ENCODE measurements around the gene DNAI1.
A peak's percentile ranks its signal among the peaks of the same experiment; 100 is the strongest.

The DNAI1 gene

DNA sequence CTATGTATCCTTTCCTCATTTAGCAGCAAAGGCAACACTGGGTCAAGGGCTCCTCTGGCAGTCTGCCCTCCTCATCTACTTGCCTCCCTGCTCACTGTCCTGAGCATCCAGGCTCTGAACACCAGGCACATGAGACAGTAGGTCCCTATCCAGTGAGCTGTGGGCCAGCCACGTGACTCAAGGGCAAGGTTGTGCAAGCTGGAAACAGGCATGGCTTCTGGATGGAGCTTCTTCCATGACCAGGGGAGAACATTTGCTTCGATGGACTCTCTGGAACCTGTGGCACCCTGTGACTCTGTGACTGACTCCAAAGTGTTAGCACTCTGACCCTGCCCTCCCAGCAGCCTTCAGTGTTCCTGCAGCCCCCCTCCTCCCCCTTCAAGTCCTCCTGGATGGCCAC lies 33.0 kb downstream of the DNAI1 start:
- DNase-seq: no peak

GRCh38 chr9:34492051-34492450 lies 33.4 kb downstream of the DNAI1 start:
- no peak for DNase-seq

GRCh38 chr9:34493972-34494535 lies 35.4 kb downstream of the DNAI1 start:
- peak in 1 of 2 experiments; percentile 36 for DNase-seq

DNA sequence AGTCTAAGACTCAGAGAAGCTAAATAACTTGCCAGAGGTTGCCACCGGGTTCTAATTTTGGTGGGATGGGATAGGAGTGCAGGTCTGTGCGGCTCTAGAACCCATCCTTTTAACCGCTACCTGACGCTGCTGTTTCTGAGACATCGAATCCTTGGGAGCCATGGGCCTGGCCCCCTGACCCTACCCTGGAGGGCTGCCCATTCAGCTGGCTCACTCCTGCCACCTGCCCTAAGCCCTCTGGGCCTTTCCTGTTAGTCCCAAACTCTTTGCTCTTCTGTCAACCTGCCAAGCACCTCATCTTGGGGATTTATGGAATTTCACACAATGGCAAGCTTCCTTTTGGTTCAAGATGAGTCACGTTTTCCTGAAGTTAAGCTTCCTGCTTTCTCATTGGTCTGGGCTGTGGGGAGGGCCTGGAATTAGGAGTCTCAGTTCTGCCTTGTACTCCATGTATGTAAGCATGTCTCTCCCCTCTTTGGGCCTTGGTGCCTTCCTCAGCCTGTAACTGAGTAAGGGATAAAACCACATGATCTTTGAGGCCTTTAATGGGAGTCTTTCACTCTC lies 37.6 kb downstream of the DNAI1 start:
- no peak for DNase-seq

DNA sequence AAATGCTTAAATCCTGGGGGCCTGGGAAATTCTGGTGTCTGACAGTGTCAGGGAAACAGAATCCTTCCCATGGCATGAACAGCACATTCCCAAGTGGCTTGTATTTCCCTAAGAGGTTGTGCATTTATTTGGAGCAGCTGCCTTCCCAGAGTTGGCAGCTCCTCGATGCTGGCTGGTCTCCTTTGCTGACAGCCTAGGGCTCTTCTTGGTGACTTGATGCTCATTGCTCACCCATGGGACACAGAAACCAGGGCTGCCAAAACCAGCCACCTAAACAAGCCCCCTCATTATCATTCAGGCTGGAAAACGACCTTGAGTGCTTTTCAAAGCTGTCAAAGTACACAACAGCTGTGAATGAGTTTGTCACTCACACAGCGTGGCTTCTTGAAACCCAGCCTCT lies 39.9 kb downstream of the DNAI1 start:
- DNase-seq: no peak

GRCh38 chr9:34499076-34499475 lies 40.5 kb downstream of the DNAI1 start:
- DNase-seq: no peak

DNA sequence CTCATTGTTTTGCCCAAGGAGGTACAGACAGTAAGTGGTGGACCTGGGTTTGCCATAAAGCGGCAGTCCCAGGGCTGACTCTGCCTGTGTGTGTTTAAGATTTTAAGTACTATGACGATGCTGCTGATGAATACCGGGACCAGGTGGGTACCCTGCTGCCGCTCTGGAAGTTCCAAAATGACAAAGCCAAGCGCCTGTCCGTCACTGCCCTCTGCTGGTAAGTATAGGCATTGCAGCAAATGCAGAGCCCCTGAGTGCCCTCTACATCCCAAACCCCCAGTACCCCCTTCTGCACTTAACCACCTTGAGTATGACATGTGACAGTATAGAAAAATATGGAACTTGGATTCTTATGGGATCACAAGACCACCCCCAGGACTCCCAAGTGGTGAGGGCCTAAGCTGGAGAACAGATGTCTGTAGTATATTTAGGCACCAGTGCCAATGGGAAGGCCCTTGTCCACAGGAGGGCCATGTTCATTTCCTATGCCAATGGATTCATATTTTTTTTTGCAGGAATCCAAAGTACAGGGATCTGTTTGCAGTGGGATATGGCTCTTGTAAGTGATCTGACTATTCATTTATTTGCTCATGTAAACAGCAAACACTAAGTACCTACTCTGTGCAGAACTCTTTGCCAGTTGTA lies 42.1 kb downstream of the DNAI1 start:
- peak; percentile 90 to 91 for DNase-seq

GRCh38 chr9:34501372-34501771 lies 42.8 kb downstream of the DNAI1 start:
- no peak for DNase-seq

GRCh38 chr9:34501889-34502425 lies 43.4 kb downstream of the DNAI1 start:
- DNase-seq: no peak

DNA sequence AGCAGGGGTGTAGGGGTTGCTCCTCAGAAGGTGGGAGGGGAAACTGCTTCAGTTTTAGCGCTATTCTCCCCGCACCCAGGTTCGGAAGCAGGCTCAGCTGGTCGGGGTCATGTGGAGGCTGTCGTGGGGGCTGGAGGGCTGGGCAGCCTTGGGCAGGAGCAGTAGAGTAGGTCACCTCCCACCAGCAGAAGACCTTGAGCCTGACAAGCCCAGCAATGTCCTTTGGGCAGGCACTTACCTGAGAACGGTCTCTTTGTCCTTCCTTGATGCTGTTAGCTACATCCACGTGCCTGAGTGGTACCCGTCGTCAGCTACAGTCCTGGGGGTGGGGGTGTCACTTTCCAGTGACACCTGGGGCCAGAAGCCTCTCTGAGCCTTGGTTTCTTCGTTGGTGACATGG lies 43.9 kb downstream of the DNAI1 start:
- DNase-seq: no peak

GRCh38 chr9:34502891-34503290 lies 44.3 kb downstream of the DNAI1 start:
- no peak for DNase-seq

DNA sequence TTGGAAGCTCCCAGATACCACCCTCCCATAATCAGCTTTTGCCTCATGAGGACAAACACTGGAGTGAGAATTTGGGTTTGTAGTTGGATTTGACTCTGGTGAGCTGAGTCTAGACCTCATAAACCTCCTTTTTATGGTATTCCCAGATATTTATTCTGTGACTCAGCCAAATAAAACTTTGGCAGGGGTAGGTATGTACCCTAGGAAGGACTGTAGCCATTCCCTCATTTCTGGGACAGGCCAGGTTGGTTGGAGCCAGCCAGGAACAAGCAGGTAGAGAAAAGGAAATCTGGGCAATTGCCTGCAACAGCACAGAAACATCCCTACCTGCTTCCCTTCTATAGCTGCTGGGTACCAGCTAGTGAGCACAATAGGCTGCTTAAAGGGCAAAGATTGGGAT lies 44.8 kb downstream of the DNAI1 start:
- DNase-seq: no peak

DNA sequence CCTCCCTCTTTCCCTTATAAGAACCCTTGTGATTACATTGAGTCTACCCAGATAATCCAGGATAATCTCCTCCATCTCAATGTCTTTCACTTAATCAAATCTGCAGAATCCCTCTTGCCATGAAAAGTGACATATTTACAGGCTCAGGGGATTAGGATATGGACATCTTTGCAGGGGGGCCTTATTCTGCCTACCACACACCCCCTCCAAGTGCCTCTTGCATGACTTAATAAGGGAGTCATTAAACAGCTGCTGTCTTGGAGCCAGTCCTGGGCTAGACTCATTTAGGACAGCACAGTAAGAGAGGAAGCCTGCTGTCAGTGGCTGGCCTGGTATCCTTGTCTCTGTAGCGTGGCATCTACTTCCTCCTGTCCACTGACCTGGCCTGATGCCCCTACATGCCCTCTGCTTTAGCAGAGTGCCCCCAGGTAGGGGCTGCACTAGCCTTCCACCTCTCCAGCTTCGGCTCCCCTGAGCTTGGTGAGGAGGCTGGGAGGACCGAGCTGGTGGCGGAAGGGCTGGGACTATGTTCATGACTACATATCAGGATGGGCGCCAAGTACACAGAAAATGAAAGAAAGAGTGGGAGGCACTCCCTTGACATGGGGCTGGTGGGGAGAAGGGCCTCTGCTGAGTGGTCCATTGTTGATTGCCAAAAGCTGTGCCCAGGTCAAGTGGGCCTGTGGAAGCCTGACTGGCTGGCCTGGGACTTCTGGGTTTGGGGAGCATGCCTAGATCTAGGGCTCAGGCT lies 46.9 kb downstream of the DNAI1 start:
- DNase-seq: no peak

DNA sequence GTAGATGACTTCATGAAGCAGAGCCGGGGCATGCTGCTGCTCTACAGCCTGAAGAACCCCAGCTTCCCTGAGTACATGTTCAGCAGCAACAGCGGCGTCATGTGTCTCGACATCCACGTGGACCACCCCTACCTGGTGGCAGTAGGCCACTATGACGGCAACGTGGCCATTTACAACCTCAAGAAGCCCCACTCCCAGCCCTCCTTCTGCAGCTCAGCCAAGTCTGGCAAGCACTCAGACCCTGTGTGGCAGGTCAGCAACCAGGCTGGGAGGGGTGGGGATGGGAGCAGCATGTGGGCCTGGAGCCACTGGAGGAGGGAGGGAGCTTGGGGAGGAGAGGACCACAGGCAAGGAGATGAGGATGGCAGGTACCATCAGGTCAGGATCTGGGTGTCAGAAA lies 48.0 kb downstream of the DNAI1 start:
- DNase-seq: peak in 1 of 2 experiments; percentile 12

DNA sequence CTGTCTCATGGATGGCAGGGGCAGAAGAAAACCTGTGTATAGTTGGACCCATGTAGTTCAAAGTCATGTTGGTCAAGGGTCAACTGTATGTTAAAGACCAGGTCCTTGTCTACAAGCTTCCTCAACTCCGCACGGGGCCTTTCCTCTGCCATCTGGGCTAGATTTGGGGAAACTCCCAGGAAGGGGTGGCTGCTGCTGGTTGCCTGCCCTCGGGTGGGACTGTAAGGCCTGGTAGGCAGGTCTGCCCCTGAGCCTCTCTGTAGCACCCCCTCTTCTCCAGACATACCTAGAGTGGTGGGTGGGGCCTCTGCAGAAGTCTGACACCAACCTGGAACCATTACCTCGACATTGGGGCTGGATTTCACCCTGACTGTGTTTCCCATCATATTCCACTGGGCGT lies 49.0 kb downstream of the DNAI1 start:
- peak in 1 of 2 experiments; percentile 9 for DNase-seq

- no peak for DNase-seq
Measured at GRCh38 chr9:34507966-34508365, 49.4 kb downstream of the DNAI1 start.

- DNase-seq: no peak
Measured at GRCh38 chr9:34508463-34508862, 49.9 kb downstream of the DNAI1 start.

- peak in 1 of 2 experiments; percentile 7 for DNase-seq
Measured at GRCh38 chr9:34508951-34509350, 50.3 kb downstream of the DNAI1 start.

DNA sequence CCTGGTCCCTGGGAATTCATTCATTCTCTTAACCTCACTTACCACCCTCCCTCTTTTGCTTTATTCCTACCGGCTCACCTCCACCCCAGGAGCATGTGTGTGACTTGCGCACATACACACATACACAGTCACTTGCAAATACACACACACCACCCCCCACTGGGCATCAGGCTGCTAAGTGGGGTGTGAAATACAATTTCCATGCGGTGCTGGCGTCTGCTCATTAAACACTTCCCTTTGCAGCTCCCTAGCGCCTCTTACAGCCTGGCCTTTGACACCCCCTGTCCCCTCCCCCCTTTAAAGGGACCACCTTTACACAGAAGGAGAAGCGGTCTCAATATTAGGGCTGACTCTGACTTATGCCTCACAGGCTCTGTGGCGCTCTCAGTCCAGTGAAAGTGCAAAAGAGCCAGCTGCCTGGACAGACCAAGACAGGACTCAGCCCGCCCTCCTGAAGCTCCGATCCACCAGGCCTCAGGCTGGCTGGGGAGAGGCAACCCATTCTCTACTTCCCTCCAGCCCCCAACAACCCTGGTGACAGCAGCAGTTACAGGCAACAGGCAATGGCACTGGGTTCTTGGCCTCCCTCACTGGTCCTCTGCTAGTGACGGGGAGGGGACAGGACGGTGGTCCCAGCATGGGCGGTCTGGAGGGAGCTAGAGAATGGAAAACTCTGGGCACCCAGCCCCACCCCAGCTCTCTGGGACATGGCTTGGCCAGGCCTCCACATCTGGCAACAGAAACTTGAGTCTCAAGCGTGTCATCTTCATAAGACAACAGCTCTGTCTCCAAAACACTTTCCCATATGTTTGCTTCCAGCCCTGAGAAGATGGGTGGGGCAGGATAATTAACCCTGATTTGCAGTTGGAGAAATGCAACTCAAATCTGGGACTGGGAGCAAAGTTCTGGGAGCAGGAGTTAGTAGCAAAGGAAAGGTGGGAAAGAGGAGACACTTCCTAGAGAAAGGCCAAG lies 52.2 kb downstream of the DNAI1 start:
- peak; percentile 8 to 11 for DNase-seq

- DNase-seq: no peak
Measured at GRCh38 chr9:34512131-34513078, 53.8 kb downstream of the DNAI1 start.

DNA sequence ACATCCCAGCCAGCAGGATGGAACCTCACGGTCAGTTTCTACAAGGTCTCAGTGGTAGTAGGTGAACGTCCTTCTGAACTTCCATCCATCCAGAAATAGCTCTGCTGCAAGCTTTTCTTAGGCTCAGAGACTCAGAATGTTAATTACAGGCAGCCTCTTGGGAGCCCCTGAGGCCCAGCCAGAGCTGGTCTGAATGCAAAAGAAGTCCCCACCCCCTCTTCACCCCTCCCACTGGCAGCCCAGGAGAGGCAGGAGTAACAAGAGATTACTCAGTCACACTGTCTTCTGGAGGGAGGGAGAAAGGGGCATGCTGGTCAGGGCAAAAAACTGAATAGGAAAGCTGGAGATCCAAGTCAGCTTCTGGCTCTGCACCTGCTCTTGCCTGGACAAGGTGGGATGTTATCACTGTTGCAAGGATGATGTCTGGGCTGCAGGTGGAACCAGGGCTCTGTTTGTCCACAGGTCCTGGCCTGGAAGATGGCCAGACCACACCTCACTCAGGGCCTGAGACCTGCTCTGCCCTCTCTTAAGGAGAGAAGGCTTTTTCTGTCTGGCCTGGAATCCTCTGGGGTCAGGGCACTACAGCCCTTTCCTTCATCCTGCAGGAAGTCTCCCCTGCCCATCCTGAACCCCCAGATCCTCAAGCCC lies 55.1 kb downstream of the DNAI1 start:
- no peak for DNase-seq

Measured in activated T-cell treated with anti-CD3 and anti-CD28 coated beads, Interleukin-2, amount 50 U/mL, for 48 hours (primary cell).